GM12878 (cell line): ENCODE measurements around the gene TP63. TPM values are rescaled to one million over a fixed set of nuclear protein-coding genes. Genes with fewer than 3 reads are reported as not detected.

ENCODE experiments used
- ATAC-seq: fragments of 200-7000 bp; cut with Tn5 transposase; 3 replicates; pipeline ENCODE4 v1.9.1; 2020; ENCODE audit warnings: mild to moderate bottlenecking, moderate library complexity
- BruUV-seq: library from RNA; stranded (reverse); fragments of 400-500 nt; replicated peaks from 2 replicates; lab custom pipeline; 2021; lab: Mats Ljungman, UMichigan
- CTCF ChIA-PET: fragments of 300-600 bp; sonication (Branson Sonifier 250); formaldehyde crosslinking; extraction: SDS; loops from one replicate; lab custom pipeline; 2021; ENCODE audit warnings: inconsistent platforms; lab: Yijun Ruan, JAX
- POLR2A ChIA-PET: fragments of 350-600 bp; formaldehyde crosslinking; extraction: SDS; loops from one replicate; lab custom pipeline; 2021; ENCODE audit warnings: inconsistent platforms; lab: Charles Lee
- RAD21 ChIA-PET: fragments of 300-600 bp; sonication (Branson Sonifier 250); formaldehyde crosslinking; loops from one replicate; lab custom pipeline; 2023; ENCODE audit warnings: antibody characterized with exemption; ENCODE audit not compliant: unreplicated experiment; lab: Charles Lee
- SMC1A ChIA-PET: fragments of 300-600 bp; sonication (Branson Sonifier 250); formaldehyde crosslinking; loops from one replicate; lab custom pipeline; 2023; ENCODE audit not compliant: unreplicated experiment, uncharacterized antibody; lab: Charles Lee
- DNase-seq: peaks from one replicate; pipeline ENCODE4 v3.0.0-alpha.2; 2011; ENCODE audit warnings: low read depth, low spot score
- FAIRE-seq: peaks from 3 replicates; lab custom pipeline; 2011; peaks lifted over from hg19 to GRCh38; lab: Jason Lieb, UNC
- H2AFZ ChIP-seq: 2 replicates; pipeline ENCODE4 v1.6.0; 2011; ENCODE audit warnings: low read depth, low read length, control low read depth; ENCODE audit not compliant: control insufficient read depth
- H3K27ac ChIP-seq: 2 replicates; pipeline ENCODE4 v1.5.1; 2011; ENCODE audit warnings: control low read depth; ENCODE audit not compliant: control insufficient read depth, insufficient read depth
- H3K27me3 ChIP-seq, 2 experiments: replicated peaks in 1 of 2; 2 replicates each; pipeline versions ENCODE4 v1.6.0 to v1.6.1; 2011; ENCODE audit warnings: low read length in 1 of 2; ENCODE audit not compliant: control insufficient read depth in 2 of 2, insufficient read depth in 2 of 2
- H3K36me3 ChIP-seq, 2 experiments: 2 replicates each; pipeline ENCODE4 v1.5.1; 2011; ENCODE audit warnings: low read length in 1 of 2; ENCODE audit not compliant: control insufficient read depth in 2 of 2, insufficient read depth in 2 of 2
- H3K4me1 ChIP-seq: 2 replicates; pipeline ENCODE4 v1.6.1; 2011; ENCODE audit warnings: mild to moderate bottlenecking, low read length, moderate library complexity, mixed read lengths; ENCODE audit not compliant: control insufficient read depth, insufficient read depth
- H3K4me2 ChIP-seq: 2 replicates; pipeline ENCODE4 v1.6.0; 2011; ENCODE audit warnings: control low read depth; ENCODE audit not compliant: control insufficient read depth, insufficient read depth
- H3K4me3 ChIP-seq: fragments of 200-600 bp; sonication (generic); 2 replicates; pipeline ENCODE4 v1.5.1; 2016
- H3K79me2 ChIP-seq: 2 replicates; pipeline ENCODE4 v1.6.0; 2011; ENCODE audit warnings: low read length; ENCODE audit not compliant: control insufficient read depth, insufficient read depth
- H3K9ac ChIP-seq: 2 replicates; pipeline ENCODE4 v1.8.0; 2011; ENCODE audit warnings: low read length, control low read depth, mixed read lengths; ENCODE audit not compliant: control insufficient read depth, insufficient read depth
- H3K9me3 ChIP-seq: replicated peaks from 3 replicates; pipeline ENCODE4 v1.5.1; 2011; ENCODE audit warnings: mild to moderate bottlenecking, low read length; ENCODE audit not compliant: control insufficient read depth, insufficient read depth
- H4K20me1 ChIP-seq: 2 replicates; pipeline ENCODE4 v1.6.0; 2011; ENCODE audit not compliant: control insufficient read depth, insufficient read depth
- ATF7 ChIP-seq: fragments of 450-650 bp; IDR thresholded peaks from 2 replicates; pipeline ENCODE4 v1.6.1; 2016; ENCODE audit warnings: low read depth, mild to moderate bottlenecking
- BCL11A ChIP-seq: IDR thresholded peaks from 2 replicates; pipeline ENCODE4 v1.6.1; 2011; ENCODE audit warnings: low read depth, low read length
- BCLAF1 ChIP-seq: fragments of 450-650 bp; IDR thresholded peaks from 2 replicates; pipeline ENCODE4 v1.6.1; 2017; ENCODE audit warnings: antibody characterized with exemption, mild to moderate bottlenecking, moderate library complexity
- MAX ChIP-seq: IDR thresholded peaks from 2 replicates; pipeline ENCODE4 v1.6.1; 2012; ENCODE audit warnings: low read depth, low read length, improper control_type of control experiment
- NFIC ChIP-seq: IDR thresholded peaks from 2 replicates; pipeline ENCODE4 v1.6.1; 2012; ENCODE audit warnings: low read depth, mild to moderate bottlenecking, inconsistent platforms, low read length, moderate library complexity
- PBX3 ChIP-seq: IDR thresholded peaks from 2 replicates; pipeline ENCODE4 v1.6.1; 2011; ENCODE audit warnings: mild to moderate bottlenecking, low read depth, low read length, moderate library complexity; ENCODE audit not compliant: insufficient replicate concordance
- SIX5 ChIP-seq: IDR thresholded peaks from 2 replicates; pipeline ENCODE4 v1.6.1; 2011; ENCODE audit warnings: mild to moderate bottlenecking, low read depth, low read length, moderate library complexity; ENCODE audit not compliant: severe bottlenecking
- SKIL ChIP-seq: fragments of 450-650 bp; IDR thresholded peaks from 2 replicates; pipeline ENCODE4 v1.6.1; 2017; ENCODE audit warnings: mild to moderate bottlenecking, low read depth, inconsistent platforms; ENCODE audit not compliant: poor library complexity, severe bottlenecking
- SMC3 ChIP-seq: IDR thresholded peaks from 2 replicates; pipeline ENCODE4 v1.6.1; 2011; ENCODE audit warnings: low read length, improper control_type of control experiment, borderline replicate concordance
- SP1 ChIP-seq: IDR thresholded peaks from one replicate; pipeline ENCODE4 v1.6.1; 2011; ENCODE audit warnings: low read depth, low read length
- SREBF2 ChIP-seq: IDR thresholded peaks from 2 replicates; pipeline ENCODE4 v1.6.1; 2012; ENCODE audit warnings: mild to moderate bottlenecking, low read length
- WRNIP1 ChIP-seq: IDR thresholded peaks from 2 replicates; pipeline ENCODE4 v1.6.1; 2011; ENCODE audit warnings: low read depth, low read length, improper control_type of control experiment, borderline replicate concordance
- ZNF274 ChIP-seq: IDR thresholded peaks from one replicate; pipeline ENCODE4 v1.8.0; 2011; ENCODE audit not compliant: insufficient read length, insufficient read depth
- ZNF384 ChIP-seq: IDR thresholded peaks from 2 replicates; pipeline ENCODE4 v1.6.1; 2012; ENCODE audit warnings: low read depth, mild to moderate bottlenecking, low read length, improper control_type of control experiment, borderline replicate concordance
- WGBS: methylation state at CpG from one replicate; pipeline ENCODE4 v1.1.6; 2016; ENCODE audit warnings: low lambda C conversion rate; ENCODE audit not compliant: insufficient replicate concordance, insufficient coverage; ENCODE audit errors: missing lambda C conversion rate; 5-methylcytosine and 5-hydroxymethylcytosine counted together
- in situ Hi-C: fragments of 300-500 bp; cut with MboI; formaldehyde crosslinking; loops from 9 replicates; pipeline ENCODE4 v1.14.3; 2018; ENCODE audit warnings: mixed read lengths
- intact Hi-C: fragments of 100-400 bp; cut with micrococcal nuclease; formaldehyde crosslinking; loops from one replicate; pipeline ENCODE4 v1.14.2; 2022; ENCODE audit not compliant: unreplicated experiment
- polyA plus RNA-seq, 11 experiments: library from polyadenylated mRNA; depleted of rRNA in 4 of 11; unstranded in 6 of 11; stranded (reverse) in 5 of 11; fragments of >200 nt; fragmentation: Nextera tagmentation in 4 of 11; fragmentation: Illumina TruSeq in 1 of 11; extraction: Ambion mirVana in 4 of 11; extraction: Trizol in 1 of 11; gene quantifications; 1 replicate in 1 of 11; 2 replicates in 10 of 11; pipeline versions ENCODE4 v1.2.1 to v1.2.3, GENCODE V29; 2011 to 2016; ENCODE audit warnings: inconsistent platforms in 2 of 11, missing spikeins in 2 of 11, low read depth in 1 of 11
- total RNA-seq, 4 experiments: library from RNA; depleted of rRNA in 3 of 4; stranded (reverse); fragments of >200 nt in 3 of 4; fragmentation: Illumina TruSeq in 1 of 4; extraction: Trizol in 1 of 4; gene quantifications; 2 replicates each; pipeline versions ENCODE4 v1.2.1 to v1.2.3, GENCODE V29; 2013 to 2021

TP63 gene
- total and polyA plus RNA-seq, 10 of the 15 experiments (the other 5 are each of a cell fraction or from before 2014, with no cell fraction given): 1.4 to 10.8 (median 6.2) TPM

- TF ChIP-seq BCLAF1: no peak
Measured at GRCh38 chr3:189710620-189711402, 79.6 kb downstream of the TP63 start (continued).

GRCh38 chr3:189712906-189713483 is 81.8 kb downstream of the TP63 start:
- intact Hi-C loops: no loop called here
- no peaks in the 10 kb centered on the region for H3K27me3 ChIP-seq
- ATAC-seq: no peak
- peaks cover 30% of the 10 kb centered on the region for H3K4me1 ChIP-seq
- no peak overlapping the region for H3K4me2 ChIP-seq
- H4K20me1 ChIP-seq: no peaks in the 10 kb centered on the region
- SMC1A ChIA-PET: interaction anchor here (0.8 to 1.5 kb wide), 4 partner anchors 13 to 82 kb away, joined by 3 to 4 read pairs (median 3); no protein-coding TSS in a partner anchor
- WGBS: 55% methylated on average over 2 of the region's 2 CpGs
- CTCF ChIA-PET: interaction anchor here (0.6 to 1.1 kb wide), 4 partner anchors 9 to 201 kb away, joined by 3 to 4 read pairs (median 3); no protein-coding TSS in a partner anchor
- H3K36me3 ChIP-seq: no peaks in the 10 kb centered on the region
- H3K27ac ChIP-seq: no peak overlapping the region
- H3K9ac ChIP-seq: no peak overlapping the region
- POLR2A ChIA-PET: no interaction called here
- no peak for DNase-seq
- RAD21 ChIA-PET: interaction anchor here (0.7 to 1.2 kb wide), 2 partner anchors 11 to 49 kb away, joined by 3 read pairs; no protein-coding TSS in a partner anchor
- H3K9me3 ChIP-seq: no peaks in the 10 kb centered on the region
- H3K4me3 ChIP-seq: no peak overlapping the region
- in situ Hi-C loops: no loop called here
- H3K79me2 ChIP-seq: no peaks in the 10 kb centered on the region
- peak; percentile 41 for FAIRE-seq
- BruUV-seq: no TSS peak
- H2AFZ ChIP-seq: no peak overlapping the region
- TF ChIP-seq BCL11A: no peak
- no peak for TF ChIP-seq ATF7
- no peak for TF ChIP-seq PBX3
- no peak for TF ChIP-seq SP1
- no peak for TF ChIP-seq NFIC
- no peak for TF ChIP-seq SMC3
- TF ChIP-seq MAX: no peak
- TF ChIP-seq WRNIP1: no peak
- TF ChIP-seq ZNF384: no peak
- TF ChIP-seq ZNF274: no peak
- no peak for TF ChIP-seq SKIL
- no peak for TF ChIP-seq SIX5
- TF ChIP-seq SREBF2: no peak
